ENCODE data around the gene ATP2B1.

ATP2B1 gene

DNA sequence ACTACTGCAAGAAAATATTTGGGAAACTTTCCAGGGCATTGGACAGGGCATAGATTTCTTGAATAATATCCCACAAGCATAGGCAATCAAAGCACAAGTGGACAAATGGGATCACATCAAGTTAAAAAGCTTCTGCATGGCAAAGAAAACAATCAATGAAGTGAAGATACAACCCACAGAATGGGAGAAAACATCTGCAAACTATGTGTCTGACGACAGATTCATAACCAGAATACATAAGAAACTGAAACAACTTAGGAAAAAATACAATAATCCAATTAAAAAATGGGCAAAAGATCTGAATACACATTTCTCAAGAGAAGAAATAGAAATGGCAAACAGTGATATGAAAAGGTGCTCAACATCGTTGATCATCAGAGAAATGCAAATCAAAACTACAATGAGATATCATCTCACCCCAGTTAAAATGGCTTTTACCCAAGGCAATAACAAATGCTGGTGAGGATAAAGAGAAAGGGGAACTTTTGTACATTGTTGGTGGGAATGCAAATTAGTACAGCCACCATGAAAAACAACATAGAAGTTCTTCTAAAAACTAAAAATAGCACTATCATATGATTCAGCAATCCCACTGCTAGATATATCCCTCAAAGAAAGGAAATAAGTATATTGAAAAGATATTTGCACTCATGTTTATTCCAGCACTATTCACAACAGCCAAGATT lies 33.8 kb upstream of the ATP2B1 start:
- Histone ChIP-seq H3K36me3 (ENCODE audit: control insufficient read depth in 2 of 2, insufficient read depth in 2 of 2, low read length in 2 of 2) (no peaks in the 10 kb centered on the region), H3K4me3 (ENCODE audit: low read length in 2 of 2) (no peak overlapping the region), H3K27me3 (ENCODE audit: control insufficient read depth in 2 of 2, insufficient read depth in 2 of 2, low read length in 2 of 2) (no peaks in the 10 kb centered on the region), H3K4me1 (ENCODE audit: control insufficient read depth in 2 of 2, insufficient read depth in 2 of 2, low read length in 2 of 2) (no peaks in the 10 kb centered on the region), H3K9ac (ENCODE audit: low read depth in 1 of 2, low read length in 2 of 2) (no peak overlapping the region), H3K9me3 (ENCODE audit: control insufficient read depth in 2 of 2, low read length in 2 of 2) (peaks cover 0 to 4% of the 10 kb centered on the region in 2 donors), H3K27ac (ENCODE audit: low read depth in 2 of 2, low read length in 2 of 2) (no peak overlapping the region)

DNA sequence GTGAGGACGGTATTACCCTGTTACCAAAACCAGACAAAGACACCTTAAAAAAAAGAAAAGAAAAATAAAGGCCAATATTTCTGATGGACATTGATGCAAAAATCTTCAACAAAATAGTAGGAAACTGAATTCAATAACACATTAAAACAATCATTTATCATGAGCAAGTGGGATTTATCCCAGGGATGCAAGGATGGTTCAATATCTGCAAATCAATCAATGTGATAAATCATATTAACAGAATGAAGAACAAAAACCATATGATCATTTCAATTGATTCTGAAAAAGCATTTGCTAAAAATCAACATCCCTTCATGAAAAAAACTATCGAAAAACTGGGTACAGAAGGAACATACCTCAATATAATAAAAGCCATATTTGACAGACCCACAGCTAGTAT lies 32.3 kb upstream of the ATP2B1 start:
- Histone ChIP-seq H3K36me3 (ENCODE audit: control insufficient read depth in 2 of 2, insufficient read depth in 2 of 2, low read length in 2 of 2) (no peaks in the 10 kb centered on the region), H3K9me3 (ENCODE audit: control insufficient read depth in 2 of 2, low read length in 2 of 2) (peaks cover 0 to 4% of the 10 kb centered on the region in 2 donors), H3K27me3 (ENCODE audit: control insufficient read depth in 2 of 2, insufficient read depth in 2 of 2, low read length in 2 of 2) (no peaks in the 10 kb centered on the region), H3K27ac (ENCODE audit: low read depth in 2 of 2, low read length in 2 of 2) (no peak overlapping the region), H3K4me1 (ENCODE audit: control insufficient read depth in 2 of 2, insufficient read depth in 2 of 2, low read length in 2 of 2) (no peaks in the 10 kb centered on the region), H3K9ac (ENCODE audit: low read depth in 1 of 2, low read length in 2 of 2) (no peak overlapping the region), H3K4me3 (ENCODE audit: low read length in 2 of 2) (no peak overlapping the region)

DNA sequence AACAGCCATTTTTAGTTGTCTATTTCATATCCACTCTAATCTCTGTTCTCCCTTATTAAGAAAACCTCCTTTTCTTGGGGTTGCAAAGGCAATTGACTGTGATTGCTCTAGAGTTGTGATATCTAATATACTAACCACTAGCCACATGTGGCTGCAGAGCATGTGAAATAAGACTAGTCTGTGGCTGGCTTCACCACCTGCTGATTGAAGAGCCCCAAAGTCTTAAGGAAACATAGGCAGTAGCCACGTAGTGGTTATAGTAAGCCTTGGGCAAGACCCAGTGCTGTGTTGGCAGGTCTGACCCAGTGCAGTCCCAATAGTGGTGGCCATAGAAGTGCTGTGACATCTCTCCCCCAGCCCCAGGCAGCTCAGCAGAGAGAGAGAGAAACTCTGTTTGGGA lies 28.4 kb upstream of the ATP2B1 start:
- no peak overlapping the region for H3K9ac ChIP-seq (ENCODE audit: low read depth in 1 of 2, low read length in 2 of 2)
- H3K4me3 ChIP-seq (ENCODE audit: low read length in 2 of 2), result no peak overlapping the region
- no peaks in the 10 kb centered on the region for H3K36me3 ChIP-seq (ENCODE audit: control insufficient read depth in 2 of 2, insufficient read depth in 2 of 2, low read length in 2 of 2)
- no peak overlapping the region for H3K27ac ChIP-seq (ENCODE audit: low read depth in 2 of 2, low read length in 2 of 2)
- H3K4me1 ChIP-seq (ENCODE audit: control insufficient read depth in 2 of 2, insufficient read depth in 2 of 2, low read length in 2 of 2), result no peaks in the 10 kb centered on the region
- no peaks in the 10 kb centered on the region for H3K27me3 ChIP-seq (ENCODE audit: control insufficient read depth in 2 of 2, insufficient read depth in 2 of 2, low read length in 2 of 2)
- peaks cover 0 to 4% of the 10 kb centered on the region in 2 donors for H3K9me3 ChIP-seq (ENCODE audit: control insufficient read depth in 2 of 2, low read length in 2 of 2)

DNA sequence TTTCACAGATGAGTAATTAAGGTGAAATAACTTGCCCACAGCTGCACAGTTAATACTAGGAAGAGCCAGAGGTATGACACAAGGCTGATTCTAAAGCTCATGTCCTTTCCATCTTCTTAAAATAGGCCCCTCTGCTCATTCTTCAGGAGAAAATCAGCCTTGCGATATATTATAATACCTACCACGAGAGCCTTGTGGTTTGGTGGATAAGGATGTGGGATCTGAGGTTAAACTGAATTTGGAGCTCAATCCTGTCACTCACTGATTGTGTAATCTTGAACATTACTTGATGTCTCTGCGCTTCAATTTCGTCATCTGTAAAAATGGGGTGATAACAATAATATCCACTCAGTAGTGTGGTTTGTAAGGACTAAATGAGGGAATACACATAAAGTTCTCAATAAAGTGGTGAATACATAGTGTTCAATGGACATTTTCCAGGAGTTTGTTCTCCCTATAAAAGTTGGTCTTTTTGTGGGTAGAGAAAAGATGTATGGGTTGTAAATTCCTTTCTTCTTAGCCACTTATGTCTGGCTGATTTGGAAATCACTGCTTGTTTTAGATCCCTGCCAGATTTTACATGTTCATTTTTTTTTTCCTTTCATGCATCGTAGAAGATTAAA lies 25.1 kb upstream of the ATP2B1 start:
- H3K36me3 ChIP-seq (ENCODE audit: control insufficient read depth in 2 of 2, insufficient read depth in 2 of 2, low read length in 2 of 2), result no peaks in the 10 kb centered on the region
- no peak overlapping the region for H3K4me3 ChIP-seq (ENCODE audit: low read length in 2 of 2)
- no peaks in the 10 kb centered on the region for H3K4me1 ChIP-seq (ENCODE audit: control insufficient read depth in 2 of 2, insufficient read depth in 2 of 2, low read length in 2 of 2)
- no peak overlapping the region for H3K27ac ChIP-seq (ENCODE audit: low read depth in 2 of 2, low read length in 2 of 2)
- no peaks in the 10 kb centered on the region for H3K27me3 ChIP-seq (ENCODE audit: control insufficient read depth in 2 of 2, insufficient read depth in 2 of 2, low read length in 2 of 2)
- no peak overlapping the region for H3K9ac ChIP-seq (ENCODE audit: low read depth in 1 of 2, low read length in 2 of 2)
- no peaks in the 10 kb centered on the region for H3K9me3 ChIP-seq (ENCODE audit: control insufficient read depth in 2 of 2, low read length in 2 of 2)

DNA sequence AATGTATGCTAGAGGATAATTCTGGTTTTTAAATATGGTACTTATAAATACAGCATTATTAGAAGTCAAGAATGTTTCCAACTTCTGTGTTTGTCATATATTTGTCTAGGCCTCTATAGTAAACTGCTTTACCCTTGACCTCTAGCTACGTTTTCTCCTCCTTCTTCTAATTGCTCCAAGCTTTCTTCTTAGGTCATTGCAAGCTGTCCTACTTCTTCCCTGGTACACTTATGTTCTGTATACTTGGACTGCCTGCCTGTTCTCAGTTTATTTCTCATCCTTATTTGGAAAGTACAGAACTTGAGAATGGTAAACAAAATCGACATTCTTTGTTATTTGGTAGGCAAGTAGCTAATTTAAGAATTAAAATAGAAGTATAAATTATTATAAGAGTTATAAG lies 23.9 kb upstream of the ATP2B1 start:
- Histone ChIP-seq H3K9me3 (ENCODE audit: control insufficient read depth in 2 of 2, low read length in 2 of 2) (no peaks in the 10 kb centered on the region), H3K4me1 (ENCODE audit: control insufficient read depth in 2 of 2, insufficient read depth in 2 of 2, low read length in 2 of 2) (no peaks in the 10 kb centered on the region), H3K27me3 (ENCODE audit: control insufficient read depth in 2 of 2, insufficient read depth in 2 of 2, low read length in 2 of 2) (no peaks in the 10 kb centered on the region), H3K4me3 (ENCODE audit: low read length in 2 of 2) (no peak overlapping the region), H3K36me3 (ENCODE audit: control insufficient read depth in 2 of 2, insufficient read depth in 2 of 2, low read length in 2 of 2) (no peaks in the 10 kb centered on the region), H3K27ac (ENCODE audit: low read depth in 2 of 2, low read length in 2 of 2) (peak overlapping the region in 1 of 2 donors; percentile 32), H3K9ac (ENCODE audit: low read depth in 1 of 2, low read length in 2 of 2) (no peak overlapping the region)

DNA sequence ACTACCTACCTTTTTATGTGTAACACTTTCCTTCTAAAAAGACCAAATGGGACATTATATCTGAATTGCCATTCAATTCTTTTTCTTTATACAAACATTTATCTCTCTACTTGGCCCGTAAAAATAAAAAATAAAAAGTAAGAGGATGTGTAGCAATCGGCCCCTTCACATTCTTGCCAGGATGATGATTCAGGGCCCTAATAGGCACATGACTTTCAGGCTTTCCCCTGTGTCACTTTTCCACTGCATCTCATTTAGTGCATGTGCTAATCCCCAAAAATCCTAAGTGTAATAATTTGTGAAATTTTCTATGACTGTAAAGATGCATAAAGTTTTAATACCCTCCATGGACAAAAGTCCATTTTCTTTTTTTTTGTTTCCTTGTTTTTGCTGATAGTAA lies 23.0 kb upstream of the ATP2B1 start:
- H3K27ac ChIP-seq (ENCODE audit: low read depth in 2 of 2, low read length in 2 of 2), result peak overlapping the region in 1 of 2 donors; percentile 31
- no peaks in the 10 kb centered on the region for H3K27me3 ChIP-seq (ENCODE audit: control insufficient read depth in 2 of 2, insufficient read depth in 2 of 2, low read length in 2 of 2)
- H3K9ac ChIP-seq (ENCODE audit: low read depth in 1 of 2, low read length in 2 of 2), result no peak overlapping the region

DNA sequence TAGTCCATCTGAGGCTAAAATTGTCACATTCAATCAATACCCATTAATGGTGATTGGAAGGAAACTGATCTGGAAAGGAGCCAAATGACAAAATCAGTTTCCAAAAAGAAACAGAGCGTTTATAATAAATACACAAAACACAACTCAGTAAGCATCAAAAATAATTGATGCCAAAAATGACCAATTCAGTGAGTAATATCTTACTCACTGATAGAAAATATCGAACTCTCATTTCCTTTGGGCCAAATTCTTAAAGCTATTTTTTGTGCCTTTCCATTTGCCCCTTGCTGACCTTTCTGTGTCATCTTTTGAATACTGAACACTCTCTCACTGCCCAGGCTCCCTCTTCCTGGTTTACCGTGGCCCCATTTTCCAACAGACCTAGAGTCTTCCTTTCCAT lies 22.5 kb upstream of the ATP2B1 start:
- no peak overlapping the region for H3K9ac ChIP-seq (ENCODE audit: low read depth in 1 of 2, low read length in 2 of 2)

More for the DNA sequence above, 23.0 kb upstream of the ATP2B1 start:
- Histone ChIP-seq H3K9me3 (ENCODE audit: control insufficient read depth in 2 of 2, low read length in 2 of 2) (no peaks in the 10 kb centered on the region), H3K36me3 (ENCODE audit: control insufficient read depth in 2 of 2, insufficient read depth in 2 of 2, low read length in 2 of 2) (no peaks in the 10 kb centered on the region), H3K4me3 (ENCODE audit: low read length in 2 of 2) (no peak overlapping the region), H3K4me1 (ENCODE audit: control insufficient read depth in 2 of 2, insufficient read depth in 2 of 2, low read length in 2 of 2) (no peaks in the 10 kb centered on the region)

DNA sequence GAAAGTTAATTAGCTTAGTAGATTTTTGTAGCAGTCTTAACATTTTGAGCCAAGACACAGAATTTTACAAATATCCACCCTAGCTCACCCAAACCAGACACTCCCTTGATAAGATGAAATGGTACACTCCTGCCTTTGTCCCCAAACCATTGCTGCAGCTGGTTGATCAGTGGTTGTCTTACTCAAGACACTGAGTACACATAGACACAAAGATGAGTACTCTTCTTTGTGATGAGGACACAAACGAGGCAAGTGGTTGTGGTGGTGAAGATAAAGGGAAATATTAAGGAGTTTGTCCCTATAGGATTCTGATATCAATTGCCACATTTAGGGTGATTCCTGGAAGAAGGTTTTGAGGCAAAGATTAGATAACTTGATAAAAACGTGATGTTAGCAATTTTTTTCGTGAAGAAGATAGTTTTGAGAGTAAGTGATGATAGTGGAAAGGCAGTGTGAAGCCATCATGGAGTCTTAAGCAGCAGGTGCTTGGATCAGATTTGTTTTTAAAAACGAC lies 21.4 kb upstream of the ATP2B1 start:
- Histone ChIP-seq H3K4me1 (ENCODE audit: control insufficient read depth in 2 of 2, insufficient read depth in 2 of 2, low read length in 2 of 2) (no peaks in the 10 kb centered on the region), H3K4me3 (ENCODE audit: low read length in 2 of 2) (no peak overlapping the region), H3K9ac (ENCODE audit: low read depth in 1 of 2, low read length in 2 of 2) (no peak overlapping the region), H3K27me3 (ENCODE audit: control insufficient read depth in 2 of 2, insufficient read depth in 2 of 2, low read length in 2 of 2) (no peaks in the 10 kb centered on the region), H3K36me3 (ENCODE audit: control insufficient read depth in 2 of 2, insufficient read depth in 2 of 2, low read length in 2 of 2) (no peaks in the 10 kb centered on the region), H3K9me3 (ENCODE audit: control insufficient read depth in 2 of 2, low read length in 2 of 2) (no peaks in the 10 kb centered on the region), H3K27ac (ENCODE audit: low read depth in 2 of 2, low read length in 2 of 2) (no peak overlapping the region)

More for the DNA sequence above, 22.5 kb upstream of the ATP2B1 start:
- Histone ChIP-seq H3K4me3 (ENCODE audit: low read length in 2 of 2) (no peak overlapping the region), H3K27me3 (ENCODE audit: control insufficient read depth in 2 of 2, insufficient read depth in 2 of 2, low read length in 2 of 2) (no peaks in the 10 kb centered on the region), H3K4me1 (ENCODE audit: control insufficient read depth in 2 of 2, insufficient read depth in 2 of 2, low read length in 2 of 2) (no peaks in the 10 kb centered on the region), H3K9me3 (ENCODE audit: control insufficient read depth in 2 of 2, low read length in 2 of 2) (no peaks in the 10 kb centered on the region), H3K27ac (ENCODE audit: low read depth in 2 of 2, low read length in 2 of 2) (peak overlapping the region in 1 of 2 donors; percentile 31), H3K36me3 (ENCODE audit: control insufficient read depth in 2 of 2, insufficient read depth in 2 of 2, low read length in 2 of 2) (no peaks in the 10 kb centered on the region)

DNA sequence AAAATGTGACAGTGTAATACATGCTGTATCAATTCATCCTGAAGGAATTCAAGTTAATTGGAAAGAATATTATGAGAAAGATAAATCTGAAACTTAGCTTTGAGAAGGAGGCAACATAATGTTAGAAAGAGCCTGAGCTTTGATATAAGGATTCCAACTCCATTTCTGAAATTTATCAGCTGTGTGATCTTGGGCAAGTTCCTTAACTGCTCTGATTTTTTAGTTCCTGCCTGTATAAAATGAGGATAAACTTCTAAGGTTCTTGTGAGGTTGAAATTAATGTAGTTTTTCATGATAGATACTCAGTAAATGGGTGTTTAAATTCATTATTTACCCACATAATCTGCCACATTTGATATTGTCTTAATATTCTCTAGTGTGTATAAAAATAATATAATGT lies 14.6 kb upstream of the ATP2B1 start:
- Histone ChIP-seq H3K27ac (ENCODE audit: low read depth in 2 of 2, low read length in 2 of 2) (no peak overlapping the region), H3K4me3 (ENCODE audit: low read length in 2 of 2) (no peak overlapping the region), H3K27me3 (ENCODE audit: control insufficient read depth in 2 of 2, insufficient read depth in 2 of 2, low read length in 2 of 2) (no peaks in the 10 kb centered on the region), H3K36me3 (ENCODE audit: control insufficient read depth in 2 of 2, insufficient read depth in 2 of 2, low read length in 2 of 2) (no peaks in the 10 kb centered on the region), H3K9me3 (ENCODE audit: control insufficient read depth in 2 of 2, low read length in 2 of 2) (no peaks in the 10 kb centered on the region), H3K4me1 (ENCODE audit: control insufficient read depth in 2 of 2, insufficient read depth in 2 of 2, low read length in 2 of 2) (no peaks in the 10 kb centered on the region), H3K9ac (ENCODE audit: low read depth in 1 of 2, low read length in 2 of 2) (no peak overlapping the region)

DNA sequence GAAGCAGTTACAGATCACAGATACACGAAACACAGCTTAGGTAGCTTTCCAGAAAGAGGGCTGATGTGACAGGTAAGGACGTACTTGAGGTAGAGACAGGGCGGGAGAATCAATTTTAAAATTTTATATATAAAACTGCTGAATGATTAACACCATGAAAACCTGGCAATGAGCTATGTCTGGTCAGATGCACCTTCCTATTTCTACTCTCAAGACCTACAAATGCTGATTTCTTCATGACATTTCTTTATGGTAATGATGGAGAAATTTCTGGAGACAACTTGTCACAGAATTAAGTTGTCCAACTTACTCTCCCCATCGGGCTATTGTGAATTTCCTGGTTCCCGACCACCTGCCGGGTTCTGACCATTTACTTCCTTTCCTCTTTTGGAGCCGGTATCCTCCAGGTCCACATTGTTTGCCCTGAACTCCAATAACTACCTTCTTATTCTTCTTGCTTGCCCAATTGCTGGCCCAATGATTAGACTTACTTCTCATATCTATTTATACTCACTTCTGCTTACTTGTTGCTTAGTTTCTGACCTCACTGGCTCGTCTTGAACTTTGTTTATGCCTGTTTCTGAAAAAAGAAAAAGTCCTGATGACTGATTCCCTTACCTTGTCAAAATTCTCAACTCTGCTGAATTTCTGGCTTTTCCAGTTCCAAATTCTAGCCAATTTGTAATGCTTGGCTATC lies 12.8 kb upstream of the ATP2B1 start:
- Histone ChIP-seq H3K27ac (ENCODE audit: low read depth in 2 of 2, low read length in 2 of 2) (peak overlapping the region in 1 of 2 donors; percentile 3), H3K4me3 (ENCODE audit: low read length in 2 of 2) (no peak overlapping the region), H3K4me1 (ENCODE audit: control insufficient read depth in 2 of 2, insufficient read depth in 2 of 2, low read length in 2 of 2) (no peaks in the 10 kb centered on the region), H3K9me3 (ENCODE audit: control insufficient read depth in 2 of 2, low read length in 2 of 2) (no peaks in the 10 kb centered on the region), H3K27me3 (ENCODE audit: control insufficient read depth in 2 of 2, insufficient read depth in 2 of 2, low read length in 2 of 2) (no peaks in the 10 kb centered on the region), H3K36me3 (ENCODE audit: control insufficient read depth in 2 of 2, insufficient read depth in 2 of 2, low read length in 2 of 2) (no peaks in the 10 kb centered on the region), H3K9ac (ENCODE audit: low read depth in 1 of 2, low read length in 2 of 2) (no peak overlapping the region)
